Heart left ventricle (tissue), 13 donors: ENCODE results near the gene BAZ2B.

Source experiments
- POLR2A ChIP-seq, 2 donors: fragments of 450-650 bp; IDR thresholded peaks; one replicate each; pipeline ENCODE4 v1.6.1; 2017; ENCODE audit warnings: antibody characterized with exemption in 2 of 2, mild to moderate bottlenecking in 2 of 2, moderate library complexity in 2 of 2
- TF ChIP-seq, protein P1 (sequence below), 12 donors: fragments of 200-600 bp; sonication (generic) in 4 of 12; IDR thresholded peaks; one replicate each; pipeline versions ENCODE4 v1.5.0 to v1.8.0; 2018 to 2022; ENCODE audit warnings: antibody characterized with exemption in 12 of 12, mild to moderate bottlenecking in 5 of 12
- donor health status: ischemic (EF 13 %, LVEDD 7.1; RV severe dilation, severe dysfunction).
- donor health status: DM: no; HTN: yes; CAD: no.
- donor health status: DM: no; HTN: no; CAD: no.
- donor health status: ischemic (EF 25% LVEDD 6.9; RV normal size, moderate dysfunction).
- donor health status: ischemic (EF 25% LVEDD 5.7; RV mildly dilated, moderate dysfunction).
- donor health status: ischemic (EF 35%, LVEDD 5.7; RV mildly dilated, moderate dysfunction).
- donor health status: nonischemic (EF 11% LVEDD 7.7; RV severe dilation, severe dysfunction).
- donor health status: DM: yes; HTN: yes; CAD: no.
- donor health status: PGD.
- donor health status: ischemic (EF 29% LVEDD 5.4; RV normal size, mild dysfunction).
- donor health status: nonischemic (EF 23%, LVEDD 6.1; RV moderate dilation, normal function).

DNA sequence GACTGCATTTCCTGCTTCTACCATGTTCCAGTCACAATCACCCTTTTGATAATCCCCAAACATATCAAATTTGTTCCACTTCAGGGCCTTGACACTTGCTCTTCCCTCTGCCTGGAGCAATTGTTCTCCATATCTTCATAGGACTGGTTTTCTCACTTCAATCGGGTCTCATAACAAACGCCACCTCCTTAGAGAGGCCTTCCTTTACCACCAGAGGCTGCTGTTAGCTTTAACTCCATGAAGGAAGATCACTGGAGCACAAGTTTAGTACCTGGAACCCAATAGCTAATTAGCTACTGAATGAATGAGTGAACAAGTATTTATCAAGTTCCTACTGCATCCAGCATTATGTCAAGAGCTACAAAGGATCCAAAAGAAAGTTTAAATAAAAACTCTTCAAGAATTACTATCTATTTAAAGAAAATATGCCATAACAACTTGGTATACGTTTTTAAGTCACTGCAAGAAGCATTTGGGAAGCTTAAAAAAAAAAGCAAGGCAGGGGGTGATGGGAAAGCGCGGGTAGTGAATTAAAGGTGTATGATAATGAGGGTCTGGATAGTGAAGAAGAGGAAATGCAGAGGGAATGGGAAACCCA is 58.8 kb downstream of the BAZ2B start:
- TF ChIP-seq, protein P1, sequence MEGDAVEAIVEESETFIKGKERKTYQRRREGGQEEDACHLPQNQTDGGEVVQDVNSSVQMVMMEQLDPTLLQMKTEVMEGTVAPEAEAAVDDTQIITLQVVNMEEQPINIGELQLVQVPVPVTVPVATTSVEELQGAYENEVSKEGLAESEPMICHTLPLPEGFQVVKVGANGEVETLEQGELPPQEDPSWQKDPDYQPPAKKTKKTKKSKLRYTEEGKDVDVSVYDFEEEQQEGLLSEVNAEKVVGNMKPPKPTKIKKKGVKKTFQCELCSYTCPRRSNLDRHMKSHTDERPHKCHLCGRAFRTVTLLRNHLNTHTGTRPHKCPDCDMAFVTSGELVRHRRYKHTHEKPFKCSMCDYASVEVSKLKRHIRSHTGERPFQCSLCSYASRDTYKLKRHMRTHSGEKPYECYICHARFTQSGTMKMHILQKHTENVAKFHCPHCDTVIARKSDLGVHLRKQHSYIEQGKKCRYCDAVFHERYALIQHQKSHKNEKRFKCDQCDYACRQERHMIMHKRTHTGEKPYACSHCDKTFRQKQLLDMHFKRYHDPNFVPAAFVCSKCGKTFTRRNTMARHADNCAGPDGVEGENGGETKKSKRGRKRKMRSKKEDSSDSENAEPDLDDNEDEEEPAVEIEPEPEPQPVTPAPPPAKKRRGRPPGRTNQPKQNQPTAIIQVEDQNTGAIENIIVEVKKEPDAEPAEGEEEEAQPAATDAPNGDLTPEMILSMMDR (IDR thresholded peaks at IDR 0.05): peak in 10 of 12 donors; percentile 12 to 55 (median 36)
- no peak for TF ChIP-seq POLR2A (IDR thresholded peaks at IDR 0.05)
